Measurements from ENCODE around the gene SHISA5.

GRCh38 chr3:48420561-48420960 is 83.4 kb downstream of the SHISA5 start:
- TF ChIP-seq CTCF (IDR thresholded peaks at IDR 0.05) (no peak), POLR2A (IDR thresholded peaks at IDR 0.05; ENCODE audit: low read depth) (no peak), POLR2AphosphoS5 (IDR thresholded peaks at IDR 0.05) (no peak)

Data from esophagus muscularis mucosa (tissue), 3 donors.